ENCODE data around the gene PPP1CC. TPM values are rescaled to one million over a fixed set of nuclear protein-coding genes. Genes with fewer than 3 reads are reported as not detected.

Gene PPP1CC
- total RNA-seq, 4 donors from 2014 or later: 110 to 224 (median 134) TPM

DNA sequence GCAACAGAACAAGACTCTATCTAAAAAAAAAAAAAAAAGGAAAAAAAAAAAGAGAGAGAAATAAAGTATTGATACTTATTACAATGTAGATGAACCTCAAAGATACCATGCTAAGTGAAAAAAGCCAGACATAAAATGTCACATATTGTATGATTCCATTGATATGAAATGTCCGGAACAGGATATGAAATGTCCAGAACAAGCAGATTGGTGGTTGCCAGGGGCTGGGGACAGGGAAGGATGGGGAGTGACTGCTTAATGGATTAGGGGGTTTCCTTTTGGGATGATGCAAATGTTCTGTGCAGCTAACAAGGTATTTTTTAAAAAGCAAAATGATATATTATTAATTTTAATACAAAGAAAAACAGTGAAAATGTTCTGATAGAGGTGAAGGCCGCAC is 58.8 kb downstream of the PPP1CC start:
- H3K4me1 ChIP-seq: no peaks in the 10 kb centered on the region
- H3K27me3 ChIP-seq: no peaks in the 10 kb centered on the region
- H3K9me3 ChIP-seq: no peaks in the 10 kb centered on the region
- intact Hi-C loops (cut with DNase I; ENCODE audit: low total_unique reads): no loop called here
- TF ChIP-seq POLR2A (IDR thresholded peaks at IDR 0.05): no peak
- TF ChIP-seq, protein P1, sequence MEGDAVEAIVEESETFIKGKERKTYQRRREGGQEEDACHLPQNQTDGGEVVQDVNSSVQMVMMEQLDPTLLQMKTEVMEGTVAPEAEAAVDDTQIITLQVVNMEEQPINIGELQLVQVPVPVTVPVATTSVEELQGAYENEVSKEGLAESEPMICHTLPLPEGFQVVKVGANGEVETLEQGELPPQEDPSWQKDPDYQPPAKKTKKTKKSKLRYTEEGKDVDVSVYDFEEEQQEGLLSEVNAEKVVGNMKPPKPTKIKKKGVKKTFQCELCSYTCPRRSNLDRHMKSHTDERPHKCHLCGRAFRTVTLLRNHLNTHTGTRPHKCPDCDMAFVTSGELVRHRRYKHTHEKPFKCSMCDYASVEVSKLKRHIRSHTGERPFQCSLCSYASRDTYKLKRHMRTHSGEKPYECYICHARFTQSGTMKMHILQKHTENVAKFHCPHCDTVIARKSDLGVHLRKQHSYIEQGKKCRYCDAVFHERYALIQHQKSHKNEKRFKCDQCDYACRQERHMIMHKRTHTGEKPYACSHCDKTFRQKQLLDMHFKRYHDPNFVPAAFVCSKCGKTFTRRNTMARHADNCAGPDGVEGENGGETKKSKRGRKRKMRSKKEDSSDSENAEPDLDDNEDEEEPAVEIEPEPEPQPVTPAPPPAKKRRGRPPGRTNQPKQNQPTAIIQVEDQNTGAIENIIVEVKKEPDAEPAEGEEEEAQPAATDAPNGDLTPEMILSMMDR (IDR thresholded peaks at IDR 0.05): no peak
- no peaks in the 10 kb centered on the region for H3K36me3 ChIP-seq
- DNase-seq: no peak
- no peak overlapping the region for H3K4me3 ChIP-seq
- no peak overlapping the region for H3K27ac ChIP-seq

DNA sequence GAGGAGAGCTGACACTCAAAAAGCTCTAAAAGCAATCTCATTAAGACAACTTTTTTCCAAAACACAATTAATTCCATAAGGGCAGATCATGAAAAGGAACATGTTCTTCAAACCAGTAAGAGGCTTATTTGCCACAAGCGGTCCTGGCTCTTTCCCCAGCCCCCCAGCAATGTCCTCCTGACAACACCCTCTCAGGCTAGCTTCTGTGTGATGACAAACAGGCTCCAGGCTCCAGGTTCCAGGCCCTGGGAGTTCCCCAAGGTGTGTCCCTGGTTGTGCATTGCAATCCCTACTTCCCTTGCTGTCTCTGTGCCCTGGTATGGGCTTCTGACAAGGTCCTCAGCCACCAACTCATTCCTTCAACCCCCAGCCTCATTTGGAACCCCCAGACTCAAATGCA is 62.7 kb downstream of the PPP1CC start:
- Histone ChIP-seq H3K27ac (no peak overlapping the region), H3K9me3 (no peaks in the 10 kb centered on the region), H3K27me3 (no peaks in the 10 kb centered on the region), H3K36me3 (no peaks in the 10 kb centered on the region), H3K4me1 (no peaks in the 10 kb centered on the region), H3K4me3 (no peak overlapping the region)
- intact Hi-C loops (cut with DNase I; ENCODE audit: low total_unique reads): no loop called here
- TF ChIP-seq, protein P1 (IDR thresholded peaks at IDR 0.05): no peak
- no peak for TF ChIP-seq POLR2A (IDR thresholded peaks at IDR 0.05)
- DNase-seq: no peak

DNA sequence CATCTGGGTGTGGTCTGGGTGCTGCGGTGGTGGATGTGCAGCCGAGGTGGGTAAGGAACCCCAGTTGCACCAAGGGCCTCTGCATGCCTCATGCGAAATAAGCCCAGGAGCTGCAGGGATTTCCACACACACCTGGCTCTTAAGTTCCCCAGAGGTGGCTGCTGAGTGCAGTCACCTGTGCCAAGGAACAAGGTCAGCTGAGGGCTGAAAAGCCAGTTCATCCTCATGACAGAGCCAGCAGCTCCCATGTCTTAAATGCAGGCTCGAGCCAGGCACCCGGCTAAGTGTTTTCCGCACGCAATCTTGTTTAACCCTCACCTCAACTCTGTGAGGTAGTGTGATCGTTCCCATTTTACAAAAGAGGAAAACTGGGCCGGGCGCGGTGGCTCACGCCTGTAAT is 63.5 kb downstream of the PPP1CC start:
- H3K4me1 ChIP-seq: no peaks in the 10 kb centered on the region
- H3K4me3 ChIP-seq: no peak overlapping the region
- H3K27ac ChIP-seq: no peak overlapping the region
- H3K9me3 ChIP-seq: no peaks in the 10 kb centered on the region
- no peaks in the 10 kb centered on the region for H3K27me3 ChIP-seq
- no peaks in the 10 kb centered on the region for H3K36me3 ChIP-seq
- no peak for DNase-seq
- no peak for TF ChIP-seq POLR2A (IDR thresholded peaks at IDR 0.05)
- intact Hi-C loops (cut with DNase I; ENCODE audit: low total_unique reads): no loop called here

DNA sequence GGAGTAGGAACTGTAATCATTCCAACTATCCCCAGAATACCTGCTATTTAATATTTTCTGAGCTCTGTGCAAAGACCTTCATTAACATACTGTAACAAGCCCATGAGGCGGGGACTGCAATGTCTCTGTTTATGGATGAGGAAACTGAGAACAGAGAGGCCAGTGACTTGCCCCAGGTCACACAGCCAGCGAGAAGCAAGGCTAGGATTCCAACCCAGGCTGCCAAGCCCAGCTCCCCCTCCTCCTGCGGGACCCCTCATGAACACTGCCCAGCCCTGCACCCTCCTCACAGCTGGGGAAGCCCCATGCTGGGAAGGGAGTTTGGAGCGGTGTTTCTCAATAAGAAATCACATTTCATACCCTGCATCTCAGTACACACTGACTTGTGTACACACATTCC is 64.7 kb downstream of the PPP1CC start:
- Histone ChIP-seq H3K27ac (no peak overlapping the region), H3K36me3 (no peaks in the 10 kb centered on the region), H3K27me3 (no peaks in the 10 kb centered on the region), H3K4me3 (no peak overlapping the region), H3K4me1 (no peaks in the 10 kb centered on the region), H3K9me3 (no peaks in the 10 kb centered on the region)
- no peak for DNase-seq
- intact Hi-C loops (cut with DNase I; ENCODE audit: low total_unique reads): no loop called here
- no peak for TF ChIP-seq POLR2A (IDR thresholded peaks at IDR 0.05)
- TF ChIP-seq, protein P1 (IDR thresholded peaks at IDR 0.05): no peak

DNA sequence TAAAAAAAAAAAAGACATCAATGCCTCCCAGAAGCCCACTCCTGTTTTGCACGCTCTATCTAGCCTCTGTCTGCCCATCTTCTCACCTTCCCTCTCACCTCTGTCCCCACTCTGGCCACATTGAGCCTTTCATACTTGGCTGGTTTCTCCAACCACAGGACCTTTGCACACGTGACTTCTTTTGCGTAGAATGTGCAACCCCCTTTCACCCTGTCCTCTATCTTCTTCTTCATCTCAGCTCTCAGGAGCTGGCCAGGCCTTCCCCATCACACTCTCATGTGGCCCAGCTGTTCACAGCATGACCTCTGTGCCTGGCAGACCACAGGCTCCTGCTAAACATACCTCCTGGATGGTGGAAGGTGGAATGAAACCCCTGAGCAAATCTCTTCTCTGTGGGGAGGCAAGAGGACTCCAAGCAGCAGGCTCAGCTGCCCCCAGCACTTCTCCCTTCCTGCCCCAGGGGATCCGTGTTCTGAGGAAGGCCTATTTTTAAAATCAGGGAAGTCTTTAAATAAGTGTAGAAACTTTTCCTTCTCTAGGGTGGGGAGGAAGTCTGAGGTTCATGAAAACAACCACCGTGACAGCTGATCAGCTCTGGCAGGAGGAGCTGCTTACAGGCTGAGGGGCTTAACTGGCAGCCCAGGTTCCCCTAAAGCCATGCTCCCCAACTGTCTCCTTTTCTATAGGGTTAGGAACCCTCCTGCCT is 65.3 kb downstream of the PPP1CC start:
- DNase-seq: no peak
- H3K9me3 ChIP-seq: no peaks in the 10 kb centered on the region
- no peaks in the 10 kb centered on the region for H3K4me1 ChIP-seq
- TF ChIP-seq, protein P1 (IDR thresholded peaks at IDR 0.05): no peak
- no peak for TF ChIP-seq POLR2A (IDR thresholded peaks at IDR 0.05)
- no peak overlapping the region for H3K4me3 ChIP-seq
- intact Hi-C loops (cut with DNase I; ENCODE audit: low total_unique reads): no loop called here
- H3K27ac ChIP-seq: no peak overlapping the region
- H3K27me3 ChIP-seq: no peaks in the 10 kb centered on the region
- H3K36me3 ChIP-seq: no peaks in the 10 kb centered on the region

DNA sequence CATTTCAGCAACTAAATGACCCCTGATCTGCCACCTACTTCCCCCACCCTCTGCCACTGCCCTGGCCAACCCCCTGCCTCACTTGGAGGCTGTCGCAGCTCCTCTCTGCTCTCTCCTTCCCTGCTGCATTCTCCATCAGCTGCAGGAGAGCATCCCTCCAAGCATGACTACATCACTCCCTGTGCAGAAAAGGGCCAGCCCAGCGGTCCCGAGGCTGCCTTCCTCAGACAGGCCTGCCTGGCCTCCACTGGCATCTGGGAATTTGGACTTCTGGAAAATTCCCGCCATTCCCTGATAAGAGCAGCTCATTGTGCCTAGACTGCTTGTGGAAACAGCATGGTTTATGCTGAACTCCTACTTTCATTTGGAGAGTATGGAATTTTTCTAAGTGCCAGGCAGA is 66.5 kb downstream of the PPP1CC start:
- Histone ChIP-seq H3K27me3 (no peaks in the 10 kb centered on the region), H3K4me1 (no peaks in the 10 kb centered on the region), H3K27ac (no peak overlapping the region), H3K4me3 (no peak overlapping the region), H3K9me3 (no peaks in the 10 kb centered on the region), H3K36me3 (no peaks in the 10 kb centered on the region)
- intact Hi-C loops (cut with DNase I; ENCODE audit: low total_unique reads): no loop called here
- no peak for TF ChIP-seq POLR2A (IDR thresholded peaks at IDR 0.05)
- TF ChIP-seq, protein P1 (IDR thresholded peaks at IDR 0.05): no peak
- DNase-seq: no peak

All from uterus (tissue), 4 donors.